Activated CD4-positive, CD25-positive, alpha-beta regulatory T cell (primary cell): Measurements from ENCODE around the gene CWC27.

Source experiments
- DNase-seq, 4 experiments: peaks; one replicate each; lab custom pipeline; 2025; lab: John Stamatoyannopoulos, UW

The CWC27 gene

DNA sequence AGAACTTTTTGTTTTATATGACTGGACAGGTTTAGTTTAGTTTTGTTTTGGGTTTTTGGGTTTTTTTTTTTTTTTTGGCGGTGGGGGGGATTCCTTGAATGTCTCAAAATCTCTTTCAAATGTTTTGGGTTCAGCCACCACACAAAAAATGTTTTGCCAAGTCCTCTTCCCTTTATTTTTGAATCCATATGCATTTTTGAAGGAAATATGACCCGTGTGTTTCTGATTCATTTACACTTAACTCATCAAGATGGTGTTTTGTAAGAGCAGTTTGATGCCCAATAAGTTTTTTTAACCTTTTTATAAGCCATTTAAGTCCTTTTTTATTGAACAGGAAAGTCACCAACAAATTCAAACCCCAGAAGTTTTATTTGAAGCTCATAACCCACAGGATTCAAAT is 209.8 kb downstream of the CWC27 start:
- DNase-seq = no peak

DNA sequence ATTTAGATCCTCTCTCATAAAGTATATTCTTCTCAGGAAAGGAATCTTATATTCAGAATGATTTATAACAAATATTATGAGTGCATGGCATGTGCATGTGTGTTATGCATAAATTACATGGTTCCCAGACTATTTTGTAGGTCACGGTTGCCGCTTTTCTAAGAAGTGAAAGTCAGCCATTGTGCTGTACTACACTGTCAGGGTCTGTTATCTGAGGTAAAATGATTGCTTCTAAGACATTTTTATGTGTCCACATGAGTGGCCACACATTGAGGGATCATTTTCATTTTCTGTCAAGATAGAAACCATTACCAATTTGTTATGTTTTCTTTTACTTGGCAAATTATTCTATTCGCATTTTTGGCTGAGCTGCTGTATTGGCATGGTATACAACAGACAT is 210.8 kb downstream of the CWC27 start:
- DNase-seq = no peak

DNA sequence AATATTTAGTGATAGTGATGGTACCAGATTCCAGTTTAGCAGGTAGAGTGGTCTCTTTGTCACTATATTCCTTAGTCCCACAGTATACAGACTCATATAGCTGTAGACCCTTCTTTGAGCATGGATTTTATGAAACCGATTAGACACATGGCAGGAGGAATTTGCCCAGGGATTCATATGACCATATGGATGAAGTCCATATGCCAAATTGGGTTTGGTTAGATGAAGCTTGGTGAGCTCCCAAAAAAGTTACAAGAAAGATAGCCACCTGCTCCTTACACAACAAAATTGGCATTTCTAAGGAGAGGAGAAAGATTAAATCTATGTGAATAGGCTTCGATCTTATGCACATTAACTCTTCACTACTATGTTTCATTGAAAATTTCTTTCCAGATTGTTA is 211.4 kb downstream of the CWC27 start:
- DNase-seq = no peak

DNA sequence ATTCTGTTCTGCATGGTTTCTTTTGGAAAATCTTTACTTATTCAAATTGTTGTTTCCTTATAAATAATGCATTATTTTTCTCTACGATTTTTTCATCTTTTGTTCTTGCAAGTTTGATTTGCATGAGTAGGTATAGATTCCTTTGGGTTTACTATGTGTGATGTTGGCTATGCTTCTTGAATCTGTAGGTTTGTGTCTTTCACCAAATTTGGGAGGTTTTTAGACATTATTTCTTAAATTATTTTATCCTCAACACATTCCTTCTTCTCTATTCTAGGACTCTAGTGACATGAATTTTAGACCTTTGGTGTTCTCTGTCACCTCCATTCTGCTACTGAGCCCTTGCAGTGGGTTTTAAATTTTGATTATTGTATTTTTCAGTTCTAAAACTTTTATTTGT is 219.0 kb downstream of the CWC27 start:
- DNase-seq = no peak

DNA sequence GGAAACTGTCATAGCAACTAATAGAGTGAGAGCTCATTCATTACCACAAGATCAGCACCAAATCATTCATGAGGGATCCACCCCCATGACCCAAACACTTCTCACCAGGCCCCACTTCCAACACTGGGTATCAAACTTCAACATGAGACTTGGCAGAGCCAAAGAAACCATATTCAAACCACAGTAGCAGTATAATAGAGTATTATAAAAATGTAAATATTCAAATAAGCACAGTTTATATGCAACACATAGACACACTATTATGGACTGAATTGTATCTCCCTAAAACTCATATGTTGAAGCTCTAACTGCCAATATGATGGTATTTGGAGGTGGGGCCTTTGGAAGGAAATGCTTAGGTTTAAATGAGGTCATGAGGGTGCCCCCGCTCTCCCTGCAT is 240.5 kb downstream of the CWC27 start:
- DNase-seq = no peak

DNA sequence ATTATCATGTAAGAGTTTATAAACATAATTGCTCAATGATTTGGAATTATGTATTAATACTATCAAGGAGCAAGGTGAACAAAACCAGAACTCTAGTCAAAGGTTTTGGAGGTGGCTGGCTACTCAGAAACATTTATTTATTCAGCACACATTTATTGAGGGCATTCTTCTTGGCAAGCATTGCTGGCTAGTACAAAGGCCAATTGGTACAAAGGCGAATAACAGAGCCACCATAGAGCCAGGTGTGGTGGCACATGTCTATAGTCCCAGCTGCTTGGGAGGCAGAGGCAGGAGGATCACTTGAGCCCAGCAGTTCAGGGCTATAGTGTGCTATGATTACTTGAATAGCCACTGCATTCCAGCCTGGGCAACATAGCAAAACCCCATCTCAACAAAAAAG is 242.1 kb downstream of the CWC27 start:
- no peak for DNase-seq

DNA sequence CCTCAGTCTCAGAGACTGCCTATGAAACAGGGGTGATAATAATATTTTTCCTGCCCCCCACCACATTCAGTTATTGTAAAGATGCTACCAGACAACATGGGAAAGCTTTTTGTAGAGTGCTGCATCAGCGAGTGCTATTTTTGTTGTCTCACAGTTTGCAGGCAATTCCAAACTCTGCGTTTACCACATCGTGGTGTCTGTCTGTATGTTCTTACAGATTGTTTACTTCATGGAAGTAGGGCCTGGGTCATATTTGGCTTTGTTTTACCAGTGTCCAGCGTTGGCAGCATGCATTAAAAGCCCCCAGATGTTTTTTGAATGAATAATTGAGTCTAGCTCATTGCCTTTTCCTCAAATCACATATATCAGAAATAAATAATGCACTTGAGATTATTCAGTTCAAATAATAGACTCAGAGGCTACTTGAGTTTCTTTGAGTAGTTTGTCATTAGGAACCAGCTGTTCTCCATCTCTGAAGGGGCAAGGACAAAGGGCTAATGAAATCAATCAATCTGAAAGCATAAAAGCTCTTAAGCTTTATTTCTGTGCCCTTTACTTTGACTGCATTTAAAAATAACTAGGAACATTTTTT is 243.7 kb downstream of the CWC27 start:
- no peak for DNase-seq

DNA sequence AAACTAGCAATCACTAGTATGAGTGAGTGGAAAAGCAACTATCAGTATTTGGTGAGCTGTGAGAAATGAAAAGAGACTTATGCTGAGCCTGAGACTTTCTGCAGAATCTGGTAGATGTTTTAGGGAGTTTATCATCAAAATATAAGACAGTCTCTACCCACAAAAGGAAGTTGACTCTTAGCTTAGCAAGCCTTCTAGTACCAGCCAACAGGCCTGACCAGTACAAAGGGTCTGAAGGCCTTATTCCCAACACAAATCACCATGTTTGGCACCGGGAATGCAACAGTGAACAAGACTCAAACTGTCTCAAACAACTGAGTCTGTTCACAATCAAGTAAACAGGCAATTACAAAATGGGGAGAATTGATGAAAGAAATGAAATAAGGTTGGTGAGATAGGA is 244.4 kb downstream of the CWC27 start:
- no peak for DNase-seq

DNA sequence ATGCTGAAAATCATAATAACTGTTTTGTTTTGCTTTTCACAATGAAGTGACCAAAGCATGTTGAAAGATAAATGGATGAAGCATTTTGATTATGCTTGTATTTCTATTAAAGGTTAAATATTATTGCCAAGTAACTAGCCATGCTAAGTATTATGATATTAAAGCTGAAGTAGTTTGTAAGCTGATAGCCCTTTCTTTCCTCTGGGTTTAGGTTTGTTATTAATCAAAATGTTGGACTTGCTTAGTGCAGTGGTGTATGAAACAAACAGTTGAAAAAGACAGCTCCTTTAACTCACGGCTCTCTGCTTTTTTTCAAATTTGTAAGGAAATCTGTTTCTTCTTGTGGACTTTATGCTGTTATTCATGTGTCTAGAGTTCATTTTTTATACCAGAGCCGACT is 246.0 kb downstream of the CWC27 start:
- DNase-seq = no peak

DNA sequence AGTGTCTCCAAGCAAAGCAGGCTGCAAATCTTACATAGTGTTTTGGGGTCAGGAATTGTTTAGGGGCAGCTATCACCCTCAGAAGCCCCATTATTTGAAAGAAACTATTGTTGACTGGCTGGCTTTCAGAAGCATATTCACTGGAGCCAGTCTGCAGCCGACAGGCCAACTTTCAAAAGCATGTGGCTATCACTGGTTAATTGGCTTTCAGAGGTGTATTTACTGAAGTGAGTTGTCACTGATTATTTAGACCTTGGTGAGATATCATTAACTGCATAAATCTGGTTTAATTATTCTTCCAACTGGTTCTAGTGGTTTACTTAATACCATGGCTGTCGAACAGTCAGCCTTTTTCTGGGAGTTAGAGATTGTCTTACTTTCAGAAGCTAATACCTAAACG is 247.0 kb downstream of the CWC27 start:
- no peak for DNase-seq

DNA sequence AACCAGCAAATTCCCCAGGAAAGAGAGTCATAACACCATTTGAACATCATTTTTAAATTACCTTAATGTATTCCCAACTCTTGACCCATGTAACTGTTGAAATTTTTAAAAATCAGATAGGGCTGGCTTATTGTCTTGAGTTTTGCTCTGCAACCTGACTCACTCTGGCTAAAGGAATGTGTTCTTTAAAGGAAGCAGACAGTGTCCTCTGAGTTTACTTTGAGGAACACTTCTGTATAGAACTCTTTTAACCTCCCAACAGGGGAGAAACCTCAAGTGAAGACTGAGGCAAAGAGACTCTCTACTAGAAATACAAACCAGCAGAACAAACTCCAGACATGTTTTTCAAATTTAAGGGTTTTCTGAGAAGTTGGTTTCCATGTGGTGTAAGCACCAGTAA is 248.9 kb downstream of the CWC27 start:
- DNase-seq = no peak

DNA sequence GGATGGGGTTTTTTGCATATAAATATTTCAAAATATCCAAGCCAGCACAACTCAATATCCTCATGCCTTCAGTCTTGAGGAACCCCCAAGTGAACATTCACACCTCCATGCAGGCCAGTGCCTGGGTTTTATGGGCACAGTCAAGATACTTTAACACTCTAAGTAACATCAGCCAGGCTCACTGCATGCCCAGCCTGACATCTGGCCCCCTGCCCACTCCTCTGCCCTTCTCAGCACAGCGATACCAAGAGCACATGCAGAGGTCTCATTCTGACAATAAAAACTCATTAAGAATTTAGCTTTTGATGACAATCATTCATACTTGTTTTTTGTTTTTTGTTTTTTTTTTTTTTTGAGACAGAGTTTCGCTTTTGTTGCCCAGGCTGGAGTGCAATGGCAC is 250.0 kb downstream of the CWC27 start:
- no peak for DNase-seq

DNA sequence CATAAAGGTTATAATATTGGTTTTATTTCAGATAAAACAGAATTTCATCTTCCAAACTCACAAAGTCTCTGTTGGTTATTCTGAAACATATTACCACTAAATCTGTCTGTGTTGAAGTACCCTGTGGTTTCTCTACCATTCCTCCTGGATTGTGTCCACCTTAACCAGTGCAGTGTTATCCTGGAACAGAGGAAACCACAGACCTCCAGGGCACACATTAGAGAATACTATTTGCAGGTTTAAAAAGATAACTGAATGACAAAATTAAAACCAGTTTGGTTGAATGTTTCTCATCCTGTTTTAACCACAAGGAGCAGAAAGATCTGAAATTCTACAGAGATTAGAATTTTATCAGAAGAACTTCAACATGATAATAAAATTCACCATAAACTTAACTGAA is 251.8 kb downstream of the CWC27 start:
- no peak for DNase-seq

DNA sequence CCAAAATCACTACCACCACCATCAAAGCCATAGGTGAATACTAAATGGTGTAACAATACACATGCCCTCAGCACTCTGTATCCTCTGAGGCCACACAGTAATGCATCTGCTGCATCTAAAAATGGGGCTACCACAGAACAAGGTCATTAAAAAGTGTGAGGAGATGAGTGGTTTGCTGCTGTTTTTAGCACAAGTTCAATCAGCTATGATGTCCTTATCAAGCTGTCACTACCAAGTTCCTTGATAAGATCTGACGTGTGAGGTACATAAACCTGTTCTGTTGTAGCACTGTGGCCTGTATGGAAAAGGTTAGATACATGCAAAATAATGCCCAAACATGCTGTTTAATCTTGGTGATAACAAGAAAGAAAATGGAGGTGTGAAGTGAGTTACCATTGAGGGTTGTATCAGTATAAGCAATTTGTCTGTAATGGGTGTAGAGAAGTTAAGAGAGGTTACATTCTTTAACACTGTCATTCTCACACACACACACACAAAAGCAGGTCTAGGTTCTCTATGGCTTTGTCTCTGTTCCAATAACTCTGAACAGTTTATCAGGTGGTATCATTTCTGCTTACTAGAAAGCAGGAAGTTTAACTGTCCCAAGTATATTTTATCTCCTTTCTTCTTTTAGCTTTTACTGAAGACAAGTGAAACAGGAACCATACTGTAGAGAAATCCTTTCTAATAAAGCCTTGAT is 252.9 kb downstream of the CWC27 start:
- no peak for DNase-seq

DNA sequence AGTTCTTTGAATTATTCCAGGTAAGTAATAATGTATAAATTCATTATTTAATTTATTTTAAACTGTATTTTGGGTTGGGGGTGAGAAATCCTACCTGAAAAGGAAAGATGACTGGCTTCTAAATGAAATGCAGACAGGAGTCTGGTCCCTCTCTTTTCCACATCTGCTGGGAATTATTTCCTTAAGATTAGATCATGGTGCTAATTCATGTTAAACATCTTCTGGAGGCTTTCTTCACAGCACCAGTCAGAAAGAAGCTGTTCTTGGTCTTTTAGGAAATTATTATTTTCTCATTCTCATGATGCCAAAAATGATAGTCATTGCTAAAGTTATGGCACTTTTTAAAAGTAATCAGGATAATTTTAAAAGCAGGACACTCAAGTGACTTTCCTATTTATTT is 254.2 kb downstream of the CWC27 start:
- DNase-seq = no peak

DNA sequence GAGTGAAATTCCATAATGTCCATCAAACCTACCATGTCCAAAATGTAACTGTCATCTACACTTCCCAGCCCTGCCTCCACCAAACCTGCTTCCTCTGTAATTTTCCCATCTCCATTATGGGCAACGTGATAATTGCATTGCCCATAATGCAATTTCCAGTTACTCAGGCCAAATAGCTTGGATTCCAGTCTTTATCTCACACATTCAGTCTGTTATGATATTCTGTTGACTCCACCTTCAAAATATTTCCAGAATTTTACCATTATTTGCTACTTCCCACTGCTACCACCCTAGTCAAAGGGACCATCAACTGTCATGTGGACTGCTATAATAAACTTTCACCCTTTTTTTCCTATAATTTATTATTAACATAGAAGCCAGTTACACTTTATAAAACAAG is 256.0 kb downstream of the CWC27 start:
- no peak for DNase-seq

DNA sequence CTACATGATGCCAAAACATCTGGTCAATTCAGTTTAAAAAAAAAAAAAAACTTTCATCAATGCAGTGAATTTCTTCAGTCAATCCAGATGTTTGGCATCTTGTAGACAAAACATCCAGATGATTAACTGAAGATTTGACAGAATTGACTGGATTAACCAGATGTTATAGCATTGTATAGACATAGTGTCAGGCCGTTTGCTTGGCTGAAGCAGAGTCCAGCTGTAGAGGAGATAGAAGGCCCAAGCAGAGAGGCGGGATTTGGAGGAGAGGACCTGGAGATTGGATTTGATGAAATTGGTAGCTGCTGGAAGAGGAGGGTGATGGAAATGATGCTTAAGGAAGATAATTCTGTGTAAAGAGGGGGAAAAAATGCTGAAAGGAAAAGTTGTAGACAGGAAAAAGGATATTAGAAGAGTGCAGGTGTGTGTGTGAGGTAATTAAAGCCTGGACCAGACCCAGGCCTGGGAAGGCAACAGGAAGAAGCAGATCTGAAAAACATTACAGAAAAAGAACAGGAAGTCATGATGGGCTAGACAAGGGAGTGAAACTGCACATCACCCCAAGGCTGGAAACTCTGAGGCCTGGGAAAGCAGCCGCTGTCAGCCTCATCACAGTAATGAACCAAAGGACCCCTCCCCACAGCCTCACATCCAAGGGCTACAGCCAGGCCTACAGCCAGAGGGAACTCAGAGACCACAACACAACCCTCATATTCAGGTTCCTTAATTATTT is 258.3 kb downstream of the CWC27 start:
- no peak for DNase-seq

DNA sequence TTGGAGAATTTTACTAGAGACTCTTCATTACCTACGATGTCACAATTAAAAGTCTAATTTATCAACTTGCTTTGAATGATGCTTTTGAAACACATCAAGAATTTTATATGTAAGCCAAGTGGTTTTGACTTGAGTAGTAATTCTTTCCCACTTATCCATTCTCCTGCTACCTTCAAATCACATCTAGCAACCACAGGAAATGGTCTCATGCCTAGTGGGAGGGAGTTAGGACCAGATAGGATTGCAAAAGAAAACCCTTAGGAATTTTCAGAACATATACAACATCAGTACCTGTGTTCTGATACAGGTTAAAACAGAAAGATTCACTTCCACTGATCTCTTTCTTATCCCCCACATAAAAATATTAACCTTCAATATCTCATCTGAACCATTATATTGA is 260.4 kb downstream of the CWC27 start:
- DNase-seq = no peak

DNA sequence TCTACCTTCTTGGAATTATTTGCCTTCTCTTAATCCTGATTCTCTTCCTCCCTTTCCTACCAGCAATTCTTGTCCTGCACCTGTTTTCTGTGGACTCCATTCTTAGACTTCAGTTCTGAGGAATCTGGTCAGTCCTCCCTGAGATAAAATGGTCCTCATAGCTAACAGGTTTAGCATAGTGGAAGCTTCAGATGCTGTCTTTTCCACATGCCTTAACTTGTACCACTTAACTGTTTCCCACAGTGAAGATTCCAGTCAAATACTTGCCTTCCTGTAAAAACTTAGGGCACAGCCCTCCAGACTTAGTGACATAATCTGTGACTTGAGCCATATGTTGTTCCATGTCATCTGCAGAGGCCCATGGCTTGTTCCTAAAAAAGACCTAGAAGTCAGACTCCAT is 261.3 kb downstream of the CWC27 start:
- no peak for DNase-seq

DNA sequence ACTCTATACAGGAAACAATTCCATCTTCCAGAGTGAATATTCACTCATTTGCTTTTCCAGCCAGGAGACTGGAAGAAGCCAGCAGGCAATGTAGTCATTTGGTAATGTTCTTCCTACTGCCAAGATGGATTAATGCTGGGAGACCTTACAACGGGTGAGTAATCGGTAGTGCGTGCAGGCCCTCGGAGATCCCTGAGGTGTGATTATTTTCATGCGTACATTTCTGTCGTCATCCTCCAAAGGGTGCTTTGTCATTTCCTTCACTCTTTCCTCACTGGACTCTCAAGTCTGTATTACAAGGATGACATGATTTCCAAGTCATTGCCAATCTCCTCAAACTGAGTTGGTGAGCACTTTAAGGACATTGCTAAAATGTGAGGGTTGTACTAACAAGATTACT is 263.5 kb downstream of the CWC27 start:
- no peak for DNase-seq

DNA sequence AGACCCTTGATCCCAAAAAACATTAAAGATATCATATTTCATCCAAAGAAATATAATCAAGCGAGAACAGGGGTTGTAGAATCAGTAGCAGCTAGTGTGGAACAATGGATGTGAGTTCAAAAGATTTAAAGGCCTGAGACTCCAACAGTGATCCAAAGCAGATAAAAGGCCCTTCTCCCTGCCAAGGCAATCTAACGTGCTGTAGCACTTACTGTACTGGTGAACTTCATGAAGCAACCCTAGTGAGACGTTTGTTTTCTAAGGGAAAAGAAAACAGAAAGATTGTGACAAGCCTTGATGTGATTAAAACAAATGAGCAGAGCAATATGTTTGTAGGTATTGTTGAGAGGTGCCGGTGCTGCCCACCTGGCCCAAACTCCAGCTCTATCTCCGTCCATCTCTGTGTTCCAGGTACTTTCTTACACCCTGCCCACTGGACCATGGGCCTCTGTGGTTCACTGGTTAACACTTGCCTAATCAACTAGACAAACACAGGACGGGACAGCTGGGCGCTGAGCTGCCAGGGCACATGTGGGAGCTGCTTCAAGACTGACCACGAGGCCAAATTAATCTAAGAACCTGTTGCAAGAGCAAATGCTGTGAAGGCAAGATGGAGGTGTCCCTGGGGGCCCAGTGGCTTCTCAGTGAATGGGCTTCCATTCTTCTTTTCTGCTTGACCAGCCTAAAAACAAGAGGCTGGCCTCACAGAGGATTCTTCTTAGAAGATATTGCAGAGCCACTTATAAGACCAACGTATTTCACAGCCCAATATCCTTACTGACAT is 265.5 kb downstream of the CWC27 start:
- DNase-seq = no peak

DNA sequence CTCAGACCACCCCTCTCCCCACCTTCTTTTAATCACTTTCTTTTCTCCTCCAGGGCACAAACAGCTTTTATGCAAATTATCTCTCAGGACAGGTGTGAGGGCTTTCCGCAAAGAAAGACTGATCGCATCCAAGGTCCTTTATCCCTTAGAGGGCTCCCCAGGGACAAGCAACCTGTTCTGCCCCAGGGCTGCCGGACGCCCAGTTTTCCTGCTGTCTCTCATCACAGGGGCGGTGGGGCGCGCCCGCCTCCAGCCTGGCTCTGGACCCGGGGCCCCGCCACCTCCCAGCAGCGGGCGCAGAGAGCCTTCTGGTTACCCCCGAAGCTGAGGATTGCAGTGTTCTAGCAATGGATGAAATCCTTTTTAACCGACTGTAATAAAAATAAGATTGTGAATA is 266.1 kb downstream of the CWC27 start:
- DNase-seq = no peak
